Measurements from ENCODE around the gene PRDM1.

The PRDM1 gene

DNA sequence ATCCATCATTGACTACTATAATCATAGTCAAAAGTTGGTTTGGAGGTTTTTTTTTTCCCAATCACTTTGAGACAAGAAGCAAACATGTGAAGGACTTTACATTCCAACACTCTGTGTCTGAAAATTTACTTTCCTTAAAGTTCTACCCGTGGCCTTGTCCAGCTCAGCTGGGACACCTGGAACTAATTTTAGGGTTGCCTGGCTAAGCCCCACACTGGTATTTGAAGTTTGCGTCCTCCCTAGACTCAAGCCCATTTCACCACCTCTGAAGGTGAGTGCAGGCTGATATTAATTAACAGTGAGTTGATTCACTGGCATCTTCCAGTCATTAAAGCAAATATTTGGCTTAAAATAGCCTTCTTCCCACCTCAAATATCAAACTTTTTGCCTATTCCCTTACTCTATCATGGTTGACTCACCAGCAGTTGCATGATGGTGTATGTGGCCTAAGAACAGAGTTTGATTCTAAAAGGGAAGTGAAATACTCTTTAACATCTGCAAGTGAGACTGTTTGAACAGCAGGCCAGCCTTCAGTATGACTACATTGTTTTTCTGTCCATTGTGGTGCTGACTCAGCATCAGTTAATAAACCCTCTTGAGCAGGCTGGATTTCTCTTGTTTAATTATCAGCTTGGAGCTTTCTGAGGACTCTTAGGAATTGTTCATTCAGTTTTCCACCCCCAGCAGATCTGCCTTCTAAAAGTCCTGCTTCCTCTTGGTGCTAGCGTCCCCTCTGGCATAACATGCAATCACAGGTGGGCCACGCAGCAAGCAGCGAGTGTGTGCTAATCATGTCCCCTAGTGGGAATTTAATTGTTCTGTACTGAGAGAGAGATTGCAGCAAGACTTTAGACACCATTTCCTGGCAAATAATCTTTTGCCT lies 1.8 kb upstream of the PRDM1 start:
- H3K4me3 ChIP-seq (ENCODE audit: low read depth, low read length) = no peak overlapping the region
- H3K27ac ChIP-seq (ENCODE audit: low read depth, low read length) = peak overlapping the region; percentile 36
- peaks cover 40% of the 10 kb centered on the region for H3K27me3 ChIP-seq (ENCODE audit: control insufficient read depth, insufficient read depth, low read length)
- no peaks in the 10 kb centered on the region for H3K9me3 ChIP-seq (ENCODE audit: control insufficient read depth, insufficient read depth, low read length)
- no peaks in the 10 kb centered on the region for H3K36me3 ChIP-seq (ENCODE audit: control insufficient read depth, insufficient read depth, low read length)
- H3K4me1 ChIP-seq (ENCODE audit: control insufficient read depth, insufficient read depth, low read length) = peaks cover 41% of the 10 kb centered on the region
- no peak overlapping the region for H3K9ac ChIP-seq (ENCODE audit: low read depth, low read length)

DNA sequence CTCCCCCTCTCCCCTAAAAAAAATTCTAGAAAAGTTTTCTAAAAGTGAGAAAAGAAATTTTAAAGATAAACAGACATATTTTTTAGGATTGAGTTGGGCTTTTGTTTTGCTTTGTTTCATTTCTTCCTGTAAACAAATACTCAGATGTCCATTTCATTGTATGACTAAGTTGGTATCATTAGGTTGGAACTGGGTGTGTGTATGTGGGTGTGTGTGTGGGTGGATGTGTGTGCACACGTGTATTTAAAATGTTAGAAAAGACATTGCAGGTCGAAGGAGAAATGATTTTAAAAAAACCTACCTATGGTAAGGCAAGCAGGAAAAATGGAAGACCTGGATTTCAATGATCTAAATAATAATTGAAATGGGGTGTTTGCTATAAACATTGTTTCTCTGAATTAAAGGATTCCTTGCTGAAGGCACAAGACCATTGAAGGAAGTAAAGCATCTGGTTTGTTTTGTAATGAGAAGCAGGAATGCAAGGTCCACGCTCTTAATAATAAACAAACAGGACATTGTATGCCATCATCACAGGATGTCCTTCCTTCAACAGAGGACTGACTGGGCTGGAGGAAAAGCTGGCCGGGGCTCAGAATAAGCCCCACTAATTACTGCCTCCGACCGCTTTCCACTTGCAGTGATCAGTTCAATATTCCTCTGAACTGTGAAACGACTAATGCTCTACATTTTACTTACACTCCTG lies 996 bp upstream of the PRDM1 start:
- Histone ChIP-seq H3K9me3 (ENCODE audit: control insufficient read depth, insufficient read depth, low read length) (no peaks in the 10 kb centered on the region), H3K9ac (ENCODE audit: low read depth, low read length) (no peak overlapping the region), H3K27ac (ENCODE audit: low read depth, low read length) (peak overlapping the region; percentile 46), H3K4me1 (ENCODE audit: control insufficient read depth, insufficient read depth, low read length) (peaks cover 41% of the 10 kb centered on the region), H3K36me3 (ENCODE audit: control insufficient read depth, insufficient read depth, low read length) (no peaks in the 10 kb centered on the region), H3K27me3 (ENCODE audit: control insufficient read depth, insufficient read depth, low read length) (peaks cover 40% of the 10 kb centered on the region), H3K4me3 (ENCODE audit: low read depth, low read length) (peak overlapping the region; percentile 68)

DNA sequence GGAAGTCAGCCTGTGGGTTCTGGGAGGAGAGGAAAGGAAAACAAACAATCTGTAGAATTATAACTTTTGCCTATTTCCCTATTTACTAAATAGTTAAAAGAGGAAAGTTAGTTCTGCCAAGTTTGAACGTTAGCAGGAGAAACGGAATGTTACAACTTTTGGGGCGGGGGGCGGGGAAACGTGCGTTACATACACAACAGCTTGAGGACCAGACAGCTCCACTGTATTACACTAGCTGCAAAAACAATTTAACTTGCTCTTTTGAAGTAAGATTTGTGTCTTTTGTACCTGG lies 498 bp upstream of the PRDM1 start:
- Histone ChIP-seq H3K36me3 (ENCODE audit: control insufficient read depth, insufficient read depth, low read length) (no peaks in the 10 kb centered on the region), H3K9me3 (ENCODE audit: control insufficient read depth, insufficient read depth, low read length) (no peaks in the 10 kb centered on the region), H3K9ac (ENCODE audit: low read depth, low read length) (no peak overlapping the region; the same call in 1 of the 2 replicates), H3K27me3 (ENCODE audit: control insufficient read depth, insufficient read depth, low read length) (peaks cover 37% of the 10 kb centered on the region), H3K4me1 (ENCODE audit: control insufficient read depth, insufficient read depth, low read length) (peaks cover 38% of the 10 kb centered on the region), H3K27ac (ENCODE audit: low read depth, low read length) (peak overlapping the region; percentile 46), H3K4me3 (ENCODE audit: low read depth, low read length) (peak overlapping the region; percentile 68)

GRCh38 chr6:106086814-106087175 lies 659 bp downstream of the PRDM1 start:
- peaks cover 33% of the 10 kb centered on the region for H3K27me3 ChIP-seq (ENCODE audit: control insufficient read depth, insufficient read depth, low read length)
- H3K9ac ChIP-seq (ENCODE audit: low read depth, low read length) = no peak overlapping the region
- H3K27ac ChIP-seq (ENCODE audit: low read depth, low read length) = no peak overlapping the region
- no peaks in the 10 kb centered on the region for H3K9me3 ChIP-seq (ENCODE audit: control insufficient read depth, insufficient read depth, low read length)
- H3K4me3 ChIP-seq (ENCODE audit: low read depth, low read length) = peak overlapping the region; percentile 68
- H3K36me3 ChIP-seq (ENCODE audit: control insufficient read depth, insufficient read depth, low read length) = no peaks in the 10 kb centered on the region
- peaks cover 34% of the 10 kb centered on the region for H3K4me1 ChIP-seq (ENCODE audit: control insufficient read depth, insufficient read depth, low read length)

- peak overlapping the region; percentile 68 for H3K4me3 ChIP-seq (ENCODE audit: low read depth, low read length)
- no peak overlapping the region for H3K27ac ChIP-seq (ENCODE audit: low read depth, low read length)
- no peaks in the 10 kb centered on the region for H3K9me3 ChIP-seq (ENCODE audit: control insufficient read depth, insufficient read depth, low read length)
These were observed 1.6 kb downstream of the PRDM1 start for GRCh38 chr6:106087548-106088325.

DNA sequence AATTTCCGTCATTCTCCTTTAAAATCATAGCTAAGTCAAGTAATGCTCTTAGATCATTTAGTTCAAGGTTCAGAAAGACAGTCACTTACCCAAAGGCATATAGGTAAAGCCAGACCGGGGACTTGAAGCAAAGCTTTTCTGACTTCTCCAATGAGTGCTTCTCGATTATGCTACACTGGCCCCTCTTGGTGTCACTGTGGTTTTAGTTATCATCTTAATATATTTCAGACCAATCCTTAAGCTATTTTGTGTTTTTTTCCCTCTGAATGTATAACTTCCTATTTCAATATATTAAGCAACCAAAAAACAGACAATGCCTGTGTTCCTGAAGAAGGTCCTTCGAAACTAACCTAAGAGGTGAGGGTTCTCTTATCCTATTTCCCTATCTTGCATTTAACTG lies 3.9 kb downstream of the PRDM1 start:
- Histone ChIP-seq H3K9ac (ENCODE audit: low read depth, low read length) (no peak overlapping the region), H3K4me1 (ENCODE audit: control insufficient read depth, insufficient read depth, low read length) (peaks cover 27% of the 10 kb centered on the region), H3K9me3 (ENCODE audit: control insufficient read depth, insufficient read depth, low read length) (no peaks in the 10 kb centered on the region), H3K27ac (ENCODE audit: low read depth, low read length) (no peak overlapping the region), H3K27me3 (ENCODE audit: control insufficient read depth, insufficient read depth, low read length) (peaks cover 32% of the 10 kb centered on the region), H3K36me3 (ENCODE audit: control insufficient read depth, insufficient read depth, low read length) (no peaks in the 10 kb centered on the region), H3K4me3 (ENCODE audit: low read depth, low read length) (no peak overlapping the region)

More at GRCh38 chr6:106087548-106088325, 1.6 kb downstream of the PRDM1 start:
- Histone ChIP-seq H3K4me1 (ENCODE audit: control insufficient read depth, insufficient read depth, low read length) (peaks cover 34% of the 10 kb centered on the region), H3K27me3 (ENCODE audit: control insufficient read depth, insufficient read depth, low read length) (peaks cover 33% of the 10 kb centered on the region), H3K36me3 (ENCODE audit: control insufficient read depth, insufficient read depth, low read length) (no peaks in the 10 kb centered on the region), H3K9ac (ENCODE audit: low read depth, low read length) (no peak overlapping the region)

- Histone ChIP-seq H3K4me1 (ENCODE audit: control insufficient read depth, insufficient read depth, low read length) (peaks cover 15% of the 10 kb centered on the region), H3K27me3 (ENCODE audit: control insufficient read depth, insufficient read depth, low read length) (peaks cover 16% of the 10 kb centered on the region), H3K9me3 (ENCODE audit: control insufficient read depth, insufficient read depth, low read length) (no peaks in the 10 kb centered on the region), H3K9ac (ENCODE audit: low read depth, low read length) (no peak overlapping the region), H3K36me3 (ENCODE audit: control insufficient read depth, insufficient read depth, low read length) (no peaks in the 10 kb centered on the region), H3K4me3 (ENCODE audit: low read depth, low read length) (no peak overlapping the region), H3K27ac (ENCODE audit: low read depth, low read length) (no peak overlapping the region)
These were observed 6.1 kb downstream of the PRDM1 start for GRCh38 chr6:106092279-106092678.

GRCh38 chr6:106094261-106094963 lies 8.3 kb downstream of the PRDM1 start:
- Histone ChIP-seq H3K9me3 (ENCODE audit: control insufficient read depth, insufficient read depth, low read length) (no peaks in the 10 kb centered on the region), H3K4me1 (ENCODE audit: control insufficient read depth, insufficient read depth, low read length) (peaks cover 24% of the 10 kb centered on the region), H3K27ac (ENCODE audit: low read depth, low read length) (no peak overlapping the region), H3K27me3 (ENCODE audit: control insufficient read depth, insufficient read depth, low read length) (peaks cover 28% of the 10 kb centered on the region), H3K9ac (ENCODE audit: low read depth, low read length) (no peak overlapping the region), H3K4me3 (ENCODE audit: low read depth, low read length) (no peak overlapping the region), H3K36me3 (ENCODE audit: control insufficient read depth, insufficient read depth, low read length) (no peaks in the 10 kb centered on the region)

DNA sequence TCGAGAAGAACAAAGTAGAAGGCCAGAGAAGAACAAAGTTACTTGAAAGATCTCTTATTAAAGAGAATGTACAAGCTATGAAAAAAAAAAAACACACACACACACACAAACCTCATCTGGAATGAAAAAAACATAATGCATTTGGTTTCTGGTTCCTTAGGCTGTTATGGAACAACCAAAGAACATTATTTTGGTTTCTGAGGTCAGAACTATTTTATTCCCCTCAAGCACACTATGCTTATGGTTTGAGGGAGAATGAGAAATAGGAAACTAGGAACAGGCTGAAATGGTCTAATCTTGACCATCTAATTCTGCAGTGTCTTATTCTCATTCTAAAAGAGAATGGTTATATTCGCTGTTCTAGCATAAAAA lies 8.8 kb downstream of the PRDM1 start:
- H3K9me3 ChIP-seq (ENCODE audit: control insufficient read depth, insufficient read depth, low read length) = no peaks in the 10 kb centered on the region
- H3K9ac ChIP-seq (ENCODE audit: low read depth, low read length) = no peak overlapping the region
- H3K27ac ChIP-seq (ENCODE audit: low read depth, low read length) = no peak overlapping the region
- no peaks in the 10 kb centered on the region for H3K36me3 ChIP-seq (ENCODE audit: control insufficient read depth, insufficient read depth, low read length)
- H3K27me3 ChIP-seq (ENCODE audit: control insufficient read depth, insufficient read depth, low read length) = peaks cover 33% of the 10 kb centered on the region
- H3K4me3 ChIP-seq (ENCODE audit: low read depth, low read length) = no peak overlapping the region
- peaks cover 25% of the 10 kb centered on the region for H3K4me1 ChIP-seq (ENCODE audit: control insufficient read depth, insufficient read depth, low read length)

DNA sequence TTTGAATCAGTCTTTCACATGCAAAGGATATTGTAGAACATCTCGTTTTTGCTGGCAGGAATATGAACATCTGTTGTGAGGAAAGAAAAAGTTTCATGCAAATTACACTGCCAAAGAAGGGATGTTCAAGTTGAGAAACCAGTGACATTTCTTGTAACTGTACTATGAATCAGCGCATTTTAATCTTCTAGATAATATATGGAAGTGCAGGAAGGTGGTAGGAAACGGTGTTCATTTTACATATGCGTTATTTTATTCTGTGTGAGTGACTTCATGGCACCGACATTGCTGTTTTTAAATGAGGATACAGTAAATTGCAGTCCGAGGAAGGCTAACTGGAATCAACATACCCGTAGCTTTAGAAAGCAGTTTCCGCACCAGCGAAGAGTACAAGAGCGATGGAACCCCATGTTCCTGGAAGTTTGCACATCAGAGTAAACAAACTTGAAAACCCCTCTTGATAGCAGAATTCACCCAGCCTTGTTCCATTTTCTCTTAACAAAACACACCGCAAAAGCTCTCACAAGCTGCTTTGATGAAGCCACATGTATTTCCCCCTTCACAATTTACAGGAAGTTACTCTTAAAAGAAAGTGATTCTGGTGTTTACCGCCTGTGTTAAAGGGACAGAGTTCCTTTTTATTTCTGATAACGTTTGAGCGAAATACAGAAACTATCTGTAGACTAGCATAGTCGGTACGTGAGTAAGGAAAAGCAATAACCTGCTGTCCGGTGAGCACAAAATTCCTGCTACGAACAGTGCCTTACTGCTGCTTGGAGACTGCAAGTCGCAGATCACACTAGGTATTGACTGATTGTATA lies 11.5 kb downstream of the PRDM1 start:
- no peaks in the 10 kb centered on the region for H3K36me3 ChIP-seq (ENCODE audit: control insufficient read depth, insufficient read depth, low read length)
- H3K4me1 ChIP-seq (ENCODE audit: control insufficient read depth, insufficient read depth, low read length) = peaks cover 25% of the 10 kb centered on the region
- no peaks in the 10 kb centered on the region for H3K9me3 ChIP-seq (ENCODE audit: control insufficient read depth, insufficient read depth, low read length)
- peak overlapping the region; percentile 34; the same call in 1 of the 2 replicates for H3K9ac ChIP-seq (ENCODE audit: low read depth, low read length)
- H3K27ac ChIP-seq (ENCODE audit: low read depth, low read length) = peak overlapping the region; percentile 50
- H3K27me3 ChIP-seq (ENCODE audit: control insufficient read depth, insufficient read depth, low read length) = peaks cover 38% of the 10 kb centered on the region
- H3K4me3 ChIP-seq (ENCODE audit: low read depth, low read length) = peak overlapping the region; percentile 57
